RCC 7860 (cell line): ENCODE results near the gene PSG4.
"Not testable (repeated sequence)": the region's sequence is repeated elsewhere in the genome, so short reads cannot be mapped to it uniquely, and the experiment has no call there.

ENCODE experiments used
- DNase-seq: peaks from one replicate; pipeline ENCODE4 v3.0.0-alpha.2; 2015; ENCODE audit warnings: low spot score
- FAIRE-seq: peaks from 2 replicates; lab custom pipeline; 2012; peaks lifted over from hg19 to GRCh38; lab: Jason Lieb, UNC

PSG4 gene

GRCh38 chr19:43201337-43201801 lies 4.1 kb downstream of the PSG4 start:
- peak; percentile 64 for DNase-seq
- peak; percentile 96 for FAIRE-seq

- not testable (repeated sequence) for DNase-seq, FAIRE-seq
These were observed 6.6 kb downstream of the PSG4 start for GRCh38 chr19:43198686-43199419.

- FAIRE-seq, DNase-seq: not testable (repeated sequence)
These were observed 7.6 kb downstream of the PSG4 start for GRCh38 chr19:43197666-43198397.

- not testable (repeated sequence) for FAIRE-seq, DNase-seq
These were observed 11.0 kb downstream of the PSG4 start for GRCh38 chr19:43194397-43194796.

GRCh38 chr19:43192381-43193155 lies 12.9 kb downstream of the PSG4 start:
- DNase-seq, FAIRE-seq: not testable (repeated sequence)

- DNase-seq, FAIRE-seq: not testable (repeated sequence)
These were observed 17.3 kb downstream of the PSG4 start for GRCh38 chr19:43188092-43188491.

GRCh38 chr19:43186311-43186935 lies 19.0 kb downstream of the PSG4 start, which contains the start of gene PSG5:
Gene PSG5 (minus strand): TSS chr19:43186536. CDS start chr19:43186405, 131 bp downstream.
- FAIRE-seq, DNase-seq: not testable (repeated sequence)

- DNase-seq (peak; percentile 87), FAIRE-seq (peak; percentile 90)
These were observed 23.3 kb downstream of the PSG4 start for GRCh38 chr19:43181869-43182771.

- not testable (repeated sequence) for FAIRE-seq, DNase-seq
These were observed 25.8 kb downstream of the PSG4 start for GRCh38 chr19:43179569-43180147.

GRCh38 chr19:43178577-43178976 lies 26.9 kb downstream of the PSG4 start:
- FAIRE-seq, DNase-seq: not testable (repeated sequence)

GRCh38 chr19:43165906-43166305 lies 39.5 kb downstream of the PSG4 start:
- not testable (repeated sequence) for DNase-seq, FAIRE-seq

GRCh38 chr19:43163135-43163534 lies 42.3 kb downstream of the PSG4 start:
- FAIRE-seq, DNase-seq: not testable (repeated sequence)

GRCh38 chr19:43162261-43162660 lies 43.2 kb downstream of the PSG4 start:
- not testable (repeated sequence) for DNase-seq, FAIRE-seq

GRCh38 chr19:43152214-43152613 lies 53.2 kb downstream of the PSG4 start:
- DNase-seq, result no peak
- FAIRE-seq, result no peak

GRCh38 chr19:43149788-43150187 lies 55.6 kb downstream of the PSG4 start:
- not testable (repeated sequence) for FAIRE-seq

GRCh38 chr19:43148233-43148632 lies 57.2 kb downstream of the PSG4 start:
- DNase-seq (peak; percentile 63), FAIRE-seq (no peak)

More at GRCh38 chr19:43149788-43150187, 55.6 kb downstream of the PSG4 start:
- DNase-seq, result peak; percentile 7
